SU-DHL-6 (cell line): Measurements from ENCODE around the gene FHOD3.

Experiments used
- CTCF ChIP-seq: fragments of 200-600 bp; sonication (generic); IDR thresholded peaks from one replicate; pipeline ENCODE4 v1.5.1; 2017; ENCODE audit warnings: antibody characterized with exemption, mild to moderate bottlenecking, low read length, moderate library complexity; ENCODE audit not compliant: insufficient read depth, poor library complexity, severe bottlenecking
- EZH2phosphoT487 ChIP-seq: fragments of 200-600 bp; sonication (generic), shearing (Covaris generic); conservative IDR thresholded peaks from 2 replicates; pipeline ENCODE4 v1.6.1; 2018; ENCODE audit warnings: mild to moderate bottlenecking, antibody characterized with exemption, low read length, moderate library complexity, mixed read lengths

- TF ChIP-seq CTCF (no peak), EZH2phosphoT487 (no peak)
These were observed 121.8 kb downstream of the FHOD3 start for GRCh38 chr18:36419188-36419899.
